Karpas-422 (cell line): ENCODE measurements around the gene DPEP2NB. TPM values are rescaled to one million over a fixed set of nuclear protein-coding genes. Genes with fewer than 3 reads are reported as not detected.

Source experiments
- DNase-seq: peaks from one replicate; pipeline ENCODE4 v3.0.0-alpha.2; 2015
- H2AFZ ChIP-seq: fragments of 200-600 bp; sonication (generic); 2 replicates; pipeline ENCODE4 v1.6.1; 2014; ENCODE audit warnings: antibody characterized with exemption, low read length, mixed read lengths
- H3K27ac ChIP-seq: fragments of 200-600 bp; sonication (generic); 2 replicates; pipeline ENCODE4 v1.5.1; 2014; ENCODE audit warnings: mild to moderate bottlenecking, low read length, moderate library complexity
- H3K27me3 ChIP-seq: fragments of 200-600 bp; sonication (generic); 2 replicates; pipeline ENCODE4 v1.6.1; 2014; ENCODE audit warnings: low read length, mixed read lengths
- H3K36me3 ChIP-seq: fragments of 200-600 bp; sonication (generic); 2 replicates; pipeline ENCODE4 v1.6.1; 2014; ENCODE audit warnings: low read length, mixed read lengths; ENCODE audit not compliant: insufficient read depth
- H3K4me1 ChIP-seq: fragments of 200-600 bp; sonication (generic); 2 replicates; pipeline ENCODE4 v1.6.1; 2014; ENCODE audit warnings: mild to moderate bottlenecking, low read length, mixed read lengths
- H3K4me2 ChIP-seq: fragments of 200-600 bp; sonication (generic); 2 replicates; pipeline ENCODE4 v1.6.1; 2014; ENCODE audit warnings: low read length, low read depth, mild to moderate bottlenecking; ENCODE audit not compliant: poor library complexity, severe bottlenecking
- H3K4me3 ChIP-seq: fragments of 200-600 bp; sonication (generic); 2 replicates; pipeline ENCODE4 v1.5.1; 2014; ENCODE audit warnings: mild to moderate bottlenecking, antibody characterized with exemption, low read length, mixed read lengths
- H3K79me2 ChIP-seq: fragments of 200-600 bp; sonication (generic); 2 replicates; pipeline ENCODE4 v1.6.1; 2014; ENCODE audit warnings: mild to moderate bottlenecking, low read length, mixed read lengths
- H3K9ac ChIP-seq: fragments of 200-600 bp; sonication (generic); 2 replicates; pipeline ENCODE4 v1.6.0; 2014; ENCODE audit warnings: low read length
- H3K9me2 ChIP-seq: fragments of 200-600 bp; sonication (generic), shearing (Covaris generic); replicated peaks from 2 replicates; pipeline ENCODE4 v1.6.0; 2014; ENCODE audit warnings: mild to moderate bottlenecking, low read length, moderate library complexity; ENCODE audit not compliant: insufficient read depth
- H3K9me3 ChIP-seq: fragments of 300-700, 200-600 bp; sonication (generic); 2 replicates; pipeline ENCODE4 v1.6.1; 2014; ENCODE audit warnings: low read length, mixed read lengths
- H4K20me1 ChIP-seq: fragments of 200-600 bp; sonication (generic); 2 replicates; pipeline ENCODE4 v1.6.1; 2014; ENCODE audit warnings: mild to moderate bottlenecking, antibody characterized with exemption, low read length, low read depth; ENCODE audit not compliant: insufficient read depth
- total RNA-seq: library from RNA; depleted of rRNA; stranded (reverse); fragments of >200 nt; shearing (Covaris generic); gene quantifications from 2 replicates; pipeline ENCODE4 v1.2.3, GENCODE V29; 2014; ENCODE audit warnings: low replicate concordance; rRNA removed

DPEP2NB gene
- not detected in 2 replicates for total RNA-seq

DNA sequence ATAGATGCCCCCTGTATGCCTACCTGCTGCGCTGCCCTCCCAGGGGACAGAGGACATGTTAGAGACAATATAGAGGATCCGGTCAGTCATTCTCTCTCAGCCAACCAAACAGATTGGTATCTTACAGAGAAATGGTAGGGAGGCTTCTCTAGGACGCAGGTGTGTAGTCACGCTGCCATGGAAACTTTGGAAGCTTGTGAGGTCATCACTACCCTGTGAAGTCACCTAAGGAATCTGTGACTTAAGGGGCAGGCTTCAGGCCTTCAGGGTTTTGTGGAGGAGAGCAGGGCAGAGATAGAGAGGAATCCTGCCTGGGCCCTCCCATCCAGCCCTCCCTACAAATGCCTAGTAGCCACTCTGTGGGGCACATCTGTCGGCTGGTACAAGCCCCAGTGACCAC lies at the start of gene DPEP2NB:
Gene DPEP2NB (minus strand): TSS at position 231 of the 400 bp plus-strand sequence. CDS start 141 bp downstream, at position 90.
- Histone ChIP-seq H4K20me1 (no peaks in the 10 kb centered on the region), H3K27ac (no peak within 1 kb of the TSS), H3K4me2 (no peak within 1 kb of the TSS), H3K79me2 (no peaks in the 10 kb centered on the region), H3K4me1 (peaks cover 3% of the 10 kb centered on the region; the same call in 1 of the 2 replicates), H3K9me3 (no peaks in the 10 kb centered on the region), H3K4me3 (no peak within 1 kb of the TSS), H3K9ac (no peak within 1 kb of the TSS), H2AFZ (no peak within 1 kb of the TSS), H3K36me3 (no peaks in the 10 kb centered on the region), H3K9me2 (no peaks in the 10 kb centered on the region), H3K27me3 (no peaks in the 10 kb centered on the region)
- DNase-seq = no peak

GRCh38 chr16:68064791-68065365 lies 49.2 kb upstream of the DPEP2NB start:
- Histone ChIP-seq H3K27me3 (no peaks in the 10 kb centered on the region), H3K9ac (no peak overlapping the region), H4K20me1 (no peaks in the 10 kb centered on the region), H3K4me3 (no peak overlapping the region), H3K4me2 (no peak overlapping the region), H3K36me3 (peaks cover 10% of the 10 kb centered on the region; the same call in 1 of the 2 replicates), H2AFZ (no peak overlapping the region), H3K4me1 (peaks cover 12% of the 10 kb centered on the region), H3K27ac (no peak overlapping the region), H3K9me2 (no peaks in the 10 kb centered on the region), H3K79me2 (no peaks in the 10 kb centered on the region), H3K9me3 (no peaks in the 10 kb centered on the region)
- peak; percentile 85 for DNase-seq

DNA sequence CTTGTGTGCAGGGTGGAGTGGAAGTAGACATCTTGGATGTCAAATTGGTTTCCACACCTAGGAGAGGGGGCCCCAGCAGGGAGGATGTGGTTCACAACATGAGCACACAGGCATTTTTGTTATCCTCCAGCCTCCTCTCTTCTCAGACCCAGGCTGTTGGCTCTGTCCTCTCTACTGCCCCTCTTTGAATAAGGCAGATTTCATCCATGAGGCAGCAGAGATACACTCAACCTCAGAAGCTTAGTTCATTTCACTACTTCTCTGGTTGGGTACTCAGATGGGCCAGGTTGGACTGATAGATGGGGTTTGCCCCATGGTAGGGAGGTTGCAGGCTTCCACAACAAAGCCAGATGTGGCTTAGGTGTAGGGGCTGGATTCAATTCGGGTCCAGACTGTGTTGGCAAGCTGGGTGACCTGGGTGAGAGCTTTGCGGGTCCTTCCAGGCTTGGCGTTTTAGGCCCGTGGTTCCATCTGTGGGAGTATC lies 47.2 kb upstream of the DPEP2NB start:
- Histone ChIP-seq H3K9ac (no peak overlapping the region), H3K4me1 (peaks cover 12% of the 10 kb centered on the region), H3K27ac (no peak overlapping the region), H3K9me2 (no peaks in the 10 kb centered on the region), H3K36me3 (peaks cover 19% of the 10 kb centered on the region; the same call in 1 of the 2 replicates), H3K9me3 (no peaks in the 10 kb centered on the region), H2AFZ (no peak overlapping the region), H3K4me3 (no peak overlapping the region), H3K79me2 (no peaks in the 10 kb centered on the region), H4K20me1 (no peaks in the 10 kb centered on the region), H3K4me2 (no peak overlapping the region), H3K27me3 (no peaks in the 10 kb centered on the region)
- DNase-seq = no peak

DNA sequence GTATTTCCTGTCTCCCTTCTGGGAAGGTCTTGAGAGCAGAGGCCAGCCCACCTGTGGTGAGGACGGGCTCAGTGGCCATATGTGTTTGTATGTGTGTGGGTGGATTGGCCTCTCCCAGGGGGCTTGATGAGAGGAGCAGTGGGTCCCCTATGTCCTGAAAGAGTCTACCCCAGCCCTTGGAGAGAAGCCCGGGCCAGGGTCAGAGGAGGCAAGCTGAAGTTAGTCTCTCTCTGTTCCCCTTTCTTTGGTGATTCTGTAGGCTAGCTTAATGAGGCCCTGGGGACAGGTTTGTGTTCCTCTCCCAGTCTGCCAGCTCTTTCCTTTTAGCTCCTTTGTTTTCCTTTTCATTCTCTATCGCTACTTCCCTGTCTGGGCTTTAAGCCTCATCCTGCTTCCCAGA lies 45.7 kb upstream of the DPEP2NB start:
- Histone ChIP-seq H3K9me2 (no peaks in the 10 kb centered on the region), H3K4me1 (peaks cover 12% of the 10 kb centered on the region), H3K9me3 (no peaks in the 10 kb centered on the region), H4K20me1 (no peaks in the 10 kb centered on the region), H3K27ac (peak overlapping the region; percentile 75), H3K36me3 (peaks cover 24% of the 10 kb centered on the region), H3K4me3 (no peak overlapping the region), H3K79me2 (no peaks in the 10 kb centered on the region), H3K9ac (peak overlapping the region; percentile 40; the same call in 1 of the 2 replicates), H2AFZ (no peak overlapping the region), H3K27me3 (no peaks in the 10 kb centered on the region), H3K4me2 (no peak overlapping the region)
- DNase-seq = no peak

GRCh38 chr16:68059804-68060203 lies 44.1 kb upstream of the DPEP2NB start:
- H3K4me2 ChIP-seq = no peak overlapping the region
- H3K9ac ChIP-seq = no peak overlapping the region
- H3K79me2 ChIP-seq = no peaks in the 10 kb centered on the region
- H4K20me1 ChIP-seq = no peaks in the 10 kb centered on the region
- peaks cover 29% of the 10 kb centered on the region for H3K36me3 ChIP-seq
- DNase-seq = no peak
- peaks cover 12% of the 10 kb centered on the region for H3K4me1 ChIP-seq
- no peaks in the 10 kb centered on the region for H3K27me3 ChIP-seq
- no peaks in the 10 kb centered on the region for H3K9me2 ChIP-seq
- H3K27ac ChIP-seq = no peak overlapping the region
- H3K9me3 ChIP-seq = no peaks in the 10 kb centered on the region
- no peak overlapping the region for H3K4me3 ChIP-seq
- H2AFZ ChIP-seq = no peak overlapping the region

GRCh38 chr16:68055395-68055794 lies 39.7 kb upstream of the DPEP2NB start:
- Histone ChIP-seq H3K9ac (no peak overlapping the region), H3K9me2 (no peaks in the 10 kb centered on the region), H2AFZ (no peak overlapping the region), H3K79me2 (0 out of 2 replicates have a peak, but pooled peaks cover 2% of the 10 kb centered on the region), H3K27me3 (no peaks in the 10 kb centered on the region), H4K20me1 (no peaks in the 10 kb centered on the region; the same call in 1 of the 2 replicates), H3K4me1 (no peaks in the 10 kb centered on the region), H3K36me3 (peaks cover 36% of the 10 kb centered on the region), H3K9me3 (no peaks in the 10 kb centered on the region), H3K4me2 (no peak overlapping the region), H3K27ac (no peak overlapping the region), H3K4me3 (no peak overlapping the region)
- no peak for DNase-seq

- peak; percentile 73 for DNase-seq
- Histone ChIP-seq H3K4me2 (no peak overlapping the region), H3K79me2 (peaks cover 36% of the 10 kb centered on the region), H3K27me3 (no peaks in the 10 kb centered on the region), H3K4me3 (no peak overlapping the region), H3K9me2 (no peaks in the 10 kb centered on the region), H3K9me3 (no peaks in the 10 kb centered on the region), H3K36me3 (peaks cover 13% of the 10 kb centered on the region; the same call in 1 of the 2 replicates), H4K20me1 (peaks cover 4% of the 10 kb centered on the region), H2AFZ (no peak overlapping the region), H3K9ac (peak overlapping the region; percentile 16; the same call in 1 of the 2 replicates), H3K27ac (0 out of 2 replicates have a peak overlapping the region, but pooled peaks have one; percentile 3), H3K4me1 (peaks cover 19% of the 10 kb centered on the region)
Observed at GRCh38 chr16:68049449-68049848, 33.7 kb upstream of the DPEP2NB start.

DNA sequence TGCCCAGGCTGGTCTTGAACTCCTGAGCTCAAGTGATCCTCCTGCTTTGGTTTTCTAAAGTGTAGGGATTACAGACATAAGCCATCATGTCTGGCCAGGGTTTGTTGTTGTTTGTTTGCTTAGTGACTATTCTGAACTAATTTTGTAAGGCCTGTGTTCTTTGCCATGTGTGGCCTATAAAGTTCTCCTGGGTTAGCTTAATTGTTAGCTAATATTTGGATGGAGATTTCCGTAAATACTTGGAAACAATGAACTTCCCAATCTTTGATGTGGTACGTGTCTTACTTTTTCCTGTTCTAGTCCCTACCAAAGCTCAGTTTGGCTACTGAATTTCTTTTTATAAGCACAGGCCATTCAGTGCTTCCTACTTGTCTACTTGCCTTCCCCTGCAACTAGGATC lies 32.3 kb upstream of the DPEP2NB start:
- peaks cover 4% of the 10 kb centered on the region for H4K20me1 ChIP-seq
- no peak overlapping the region for H2AFZ ChIP-seq
- no peaks in the 10 kb centered on the region for H3K27me3 ChIP-seq
- H3K4me1 ChIP-seq = peaks cover 19% of the 10 kb centered on the region
- H3K9me3 ChIP-seq = no peaks in the 10 kb centered on the region
- peaks cover 48% of the 10 kb centered on the region for H3K79me2 ChIP-seq
- H3K36me3 ChIP-seq = peaks cover 13% of the 10 kb centered on the region; the same call in 1 of the 2 replicates
- H3K27ac ChIP-seq = no peak overlapping the region
- no peak overlapping the region for H3K4me2 ChIP-seq
- no peak overlapping the region for H3K4me3 ChIP-seq
- no peaks in the 10 kb centered on the region for H3K9me2 ChIP-seq
- no peak for DNase-seq
- H3K9ac ChIP-seq = no peak overlapping the region
